Spleen (tissue), 7 donors: ENCODE measurements around the gene KIF23.

Source experiments
- POLR2A ChIP-seq, 3 donors: fragments of 450-650 bp; IDR thresholded peaks; one replicate each; pipeline ENCODE4 v1.5.1; 2017; ENCODE audit warnings: antibody characterized with exemption in 3 of 3, mild to moderate bottlenecking in 1 of 3
- POLR2AphosphoS5 ChIP-seq, 3 donors: sonication (generic); formaldehyde crosslinking; IDR thresholded peaks; one replicate each; pipeline ENCODE4 v1.5.1; 2017; ENCODE audit warnings: antibody characterized with exemption in 3 of 3
- TF ChIP-seq, protein P1 (sequence below), 11 experiments: fragments of 200-600 bp in 7 of 11; fragments of 450-650 bp in 4 of 11; sonication (generic) in 4 of 11; IDR thresholded peaks in 8 of 11; conservative IDR thresholded peaks in 3 of 11; 1 replicate in 7 of 11; 2 replicates in 4 of 11; pipeline versions ENCODE4 v1.4.0 to v1.8.0; 2016 to 2021; ENCODE audit warnings: antibody characterized with exemption in 11 of 11, inconsistent platforms in 4 of 11, mild to moderate bottlenecking in 1 of 11
- donor health status: DM: no; HTN: no; CAD: no; lungs with moderate emphysema.
- donor health status: DM: no; HTN: no; CAD: no.
- donor health status: DM: no; HTN: no; CAD: no.

DNA sequence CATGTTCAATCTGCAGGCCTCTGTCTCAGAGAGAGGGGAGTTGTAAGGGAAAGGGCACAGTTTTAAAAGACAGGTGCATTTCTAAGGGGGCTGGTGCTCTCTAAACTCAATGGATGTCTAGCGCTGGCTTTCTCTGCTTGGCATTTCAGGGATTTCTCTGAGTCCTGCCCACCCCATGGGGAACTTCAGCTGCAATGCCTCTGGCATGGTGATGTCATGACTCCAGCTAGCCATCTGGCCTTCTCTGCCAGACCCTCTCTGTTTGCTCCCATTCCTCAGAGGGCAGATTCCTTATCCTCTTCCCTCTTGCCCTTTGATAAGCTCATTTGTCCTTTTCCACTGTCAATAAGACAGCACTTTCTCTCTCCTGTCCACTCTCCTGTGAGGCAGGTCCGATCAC, 79.3 kb downstream of the KIF23 start:
- TF ChIP-seq, protein P1, sequence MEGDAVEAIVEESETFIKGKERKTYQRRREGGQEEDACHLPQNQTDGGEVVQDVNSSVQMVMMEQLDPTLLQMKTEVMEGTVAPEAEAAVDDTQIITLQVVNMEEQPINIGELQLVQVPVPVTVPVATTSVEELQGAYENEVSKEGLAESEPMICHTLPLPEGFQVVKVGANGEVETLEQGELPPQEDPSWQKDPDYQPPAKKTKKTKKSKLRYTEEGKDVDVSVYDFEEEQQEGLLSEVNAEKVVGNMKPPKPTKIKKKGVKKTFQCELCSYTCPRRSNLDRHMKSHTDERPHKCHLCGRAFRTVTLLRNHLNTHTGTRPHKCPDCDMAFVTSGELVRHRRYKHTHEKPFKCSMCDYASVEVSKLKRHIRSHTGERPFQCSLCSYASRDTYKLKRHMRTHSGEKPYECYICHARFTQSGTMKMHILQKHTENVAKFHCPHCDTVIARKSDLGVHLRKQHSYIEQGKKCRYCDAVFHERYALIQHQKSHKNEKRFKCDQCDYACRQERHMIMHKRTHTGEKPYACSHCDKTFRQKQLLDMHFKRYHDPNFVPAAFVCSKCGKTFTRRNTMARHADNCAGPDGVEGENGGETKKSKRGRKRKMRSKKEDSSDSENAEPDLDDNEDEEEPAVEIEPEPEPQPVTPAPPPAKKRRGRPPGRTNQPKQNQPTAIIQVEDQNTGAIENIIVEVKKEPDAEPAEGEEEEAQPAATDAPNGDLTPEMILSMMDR (IDR thresholded peaks at IDR 0.05 in 8 of 11, conservative IDR thresholded peaks at IDR 0.05 in 3 of 11) = no peak
- TF ChIP-seq POLR2A (IDR thresholded peaks at IDR 0.05) (no peak), POLR2AphosphoS5 (IDR thresholded peaks at IDR 0.05) (no peak)
